HuH-7 (cell line): ENCODE results near the gene SOCS7.

Experiments used
- DNase-seq: peaks from one replicate; pipeline ENCODE4 v3.0.0; 2011; ENCODE audit warnings: low spot score

Gene SOCS7

DNA sequence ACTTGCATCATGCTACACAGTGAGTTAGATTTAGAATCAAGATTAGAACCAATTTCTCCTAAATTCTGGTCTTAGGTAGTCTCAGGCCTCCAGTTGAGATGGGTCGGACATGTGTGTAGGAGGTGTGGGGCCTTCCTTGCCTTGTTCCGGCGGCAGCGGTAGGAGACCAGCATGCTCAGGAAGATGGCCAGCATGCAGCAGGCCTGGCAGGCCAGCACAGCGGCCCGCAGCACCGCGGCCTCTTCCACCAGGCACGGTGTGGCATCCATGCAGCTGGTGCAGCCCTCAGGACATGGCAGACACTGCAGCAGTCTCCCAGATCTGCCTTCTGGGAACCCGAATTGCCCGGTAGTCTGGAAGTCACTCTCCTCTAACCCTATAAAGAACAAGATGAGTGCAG, 14.8 kb upstream of the SOCS7 start:
- DNase-seq: no peak

DNA sequence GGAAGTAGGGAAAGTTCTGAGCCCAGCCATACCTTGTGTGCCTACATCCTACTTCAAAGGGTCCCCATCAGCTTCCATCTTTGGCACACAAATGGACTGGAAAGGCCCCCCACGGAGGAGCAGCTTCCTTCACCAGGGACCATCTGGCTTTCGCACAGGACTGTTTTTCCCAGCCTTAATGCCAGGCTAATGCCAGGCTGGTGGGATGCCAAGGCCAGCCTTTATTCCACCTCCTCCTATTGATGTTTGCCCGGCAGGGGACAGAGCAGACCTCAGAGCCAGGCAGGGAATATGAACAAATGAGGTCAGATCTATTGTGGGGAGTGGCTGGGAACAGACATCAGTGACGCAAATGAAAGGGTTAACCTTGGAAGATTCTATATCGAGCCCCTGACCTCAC, 13.6 kb upstream of the SOCS7 start:
- DNase-seq: no peak

DNA sequence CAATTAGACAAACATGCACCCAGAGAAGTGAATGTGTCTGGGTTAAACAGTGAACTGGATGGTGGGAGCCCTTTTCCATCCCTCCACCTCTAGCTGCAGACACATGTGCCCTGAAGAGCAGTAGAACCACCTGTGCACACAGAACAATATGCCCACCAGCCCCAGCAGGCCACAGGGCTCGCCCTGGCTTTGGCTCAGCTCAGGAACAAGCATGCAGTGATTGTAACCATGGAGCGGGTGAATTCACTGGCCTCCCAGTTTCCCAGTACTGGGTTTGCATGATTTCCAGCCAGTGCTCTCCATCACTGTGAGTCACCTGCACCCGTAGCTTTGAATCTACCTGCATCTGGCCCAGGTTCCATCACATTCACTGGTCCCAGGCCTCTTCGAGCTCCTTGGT, 13.1 kb upstream of the SOCS7 start:
- no peak for DNase-seq

DNA sequence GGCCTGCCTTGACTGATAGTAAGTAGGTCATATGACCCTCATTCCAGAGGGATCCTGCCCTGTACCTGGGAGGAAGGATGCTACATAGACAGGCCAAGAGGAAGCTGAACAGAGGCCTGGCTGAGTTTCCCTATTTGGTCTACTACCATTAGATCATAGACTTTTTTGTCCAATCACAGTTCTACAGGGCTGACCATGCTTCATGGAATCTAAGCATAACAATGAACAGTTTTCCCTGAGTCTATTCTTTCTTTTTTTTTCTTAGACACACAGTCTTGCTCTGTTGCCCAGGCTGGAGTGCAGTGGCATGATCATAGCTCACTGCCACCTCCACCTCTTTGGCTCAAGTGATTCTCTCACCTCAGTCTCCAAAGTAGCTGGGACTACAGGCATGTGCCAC, 11.8 kb upstream of the SOCS7 start:
- no peak for DNase-seq

DNA sequence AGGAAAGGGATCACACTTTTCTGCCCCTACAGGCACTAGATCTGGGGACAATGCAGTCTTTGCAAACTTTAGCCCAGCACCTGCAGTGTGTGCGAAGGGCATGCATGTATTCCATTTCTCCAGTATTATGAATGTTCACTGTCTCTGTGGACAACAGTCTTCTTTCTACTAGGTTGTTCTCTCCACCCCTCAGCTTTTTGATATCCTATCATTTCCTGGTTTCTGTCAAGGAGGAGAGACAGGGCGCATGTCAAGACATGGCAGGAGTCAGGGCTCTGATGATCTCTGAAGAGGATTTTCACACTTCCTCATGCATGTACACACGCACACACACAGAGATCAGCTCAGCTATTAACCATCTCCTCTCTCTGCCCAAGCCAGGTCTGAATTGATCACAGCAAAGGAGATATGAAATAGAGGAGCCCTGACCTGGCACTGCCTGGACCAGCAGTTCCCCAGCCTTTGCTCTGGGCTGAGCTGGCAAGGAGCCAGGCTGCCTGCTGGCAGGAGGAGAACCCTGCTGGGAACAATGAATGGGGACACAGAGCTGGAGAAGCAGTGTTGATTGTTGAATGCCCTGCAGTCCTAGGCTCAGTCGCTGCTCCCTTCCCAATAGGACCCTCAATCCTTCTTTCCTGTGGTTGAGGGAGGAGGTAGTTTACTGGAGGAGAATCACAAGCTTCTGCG, 10.5 kb upstream of the SOCS7 start:
- DNase-seq: no peak

DNA sequence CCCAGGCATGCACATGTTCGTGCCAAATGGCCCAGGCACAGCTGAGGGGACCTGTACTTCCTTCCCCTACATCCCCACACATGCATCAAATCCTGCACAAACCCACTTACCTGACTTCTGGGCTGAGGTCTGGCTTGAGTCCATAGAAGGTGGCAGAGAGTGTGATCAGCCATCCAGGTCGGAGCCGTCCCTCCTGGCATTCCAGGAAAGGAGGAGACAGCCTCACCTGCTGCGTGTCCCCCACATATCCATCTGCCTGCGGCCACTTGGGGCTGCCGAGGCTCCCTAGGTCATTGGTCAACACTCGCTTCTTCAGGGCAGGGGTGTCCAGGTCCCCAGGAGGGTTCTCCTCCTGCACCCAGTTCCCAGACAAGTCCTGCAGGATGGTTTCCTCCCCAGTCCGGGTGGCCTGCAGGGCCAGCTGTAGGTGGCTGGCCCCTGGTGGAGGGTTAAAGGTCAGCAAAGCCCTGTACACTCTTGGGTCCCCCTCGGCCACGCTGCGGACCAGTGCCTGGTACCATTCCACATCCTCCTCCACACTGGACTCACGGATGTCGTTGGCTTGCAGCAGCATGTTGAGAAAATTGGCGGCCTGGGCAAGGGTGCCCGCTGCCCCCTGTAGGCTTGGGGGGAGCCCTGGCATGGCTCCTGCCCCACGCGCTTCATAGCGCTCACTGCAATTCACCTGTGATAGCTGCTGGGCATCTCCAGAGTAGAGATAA, 8.6 kb upstream of the SOCS7 start:
- no peak for DNase-seq

DNA sequence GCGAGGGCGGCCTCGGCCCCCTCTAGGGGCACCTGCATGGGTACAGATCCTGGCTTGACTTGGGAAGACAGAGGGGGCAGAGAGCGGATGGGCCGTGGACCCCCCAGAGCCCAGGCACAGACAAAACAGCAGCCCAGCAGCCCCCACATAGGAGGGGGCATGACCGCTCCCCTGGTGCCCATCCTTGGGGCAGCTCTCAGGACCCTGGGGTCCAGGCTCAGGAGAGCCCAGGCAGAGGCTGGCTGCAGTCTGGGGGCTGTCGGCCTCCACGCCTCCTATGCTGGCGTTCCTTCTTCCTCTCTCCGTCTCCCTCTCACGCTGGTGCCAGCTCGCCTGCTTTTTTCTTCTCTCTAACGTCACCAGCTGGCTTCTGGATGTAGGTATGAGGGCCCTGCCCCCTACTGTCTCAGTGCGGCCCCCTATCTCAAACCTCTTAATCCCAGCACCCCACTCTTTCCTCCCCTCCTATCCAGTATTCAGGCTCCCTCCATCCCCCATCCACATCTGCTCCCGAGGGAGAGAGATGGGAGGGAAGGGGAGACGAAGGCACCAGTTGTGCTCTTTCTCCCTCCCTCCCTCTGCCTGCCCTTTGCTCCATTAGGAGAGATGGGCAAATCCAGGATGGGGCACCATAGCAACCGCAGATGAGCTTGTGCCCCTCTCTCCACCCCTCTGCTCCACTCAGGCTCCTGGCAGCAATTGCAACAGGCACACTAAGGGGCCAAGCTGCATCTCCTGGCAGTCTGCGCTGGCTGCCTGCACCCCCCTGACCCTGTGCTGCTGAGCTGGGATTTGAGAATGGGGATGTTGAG, 7.8 kb upstream of the SOCS7 start, which contains the start of gene GPR179:
Gene GPR179 (minus strand): TSS at position 349 of the 812 bp plus-strand sequence. CDS start 167 bp downstream, at position 182.
- DNase-seq: no peak

DNA sequence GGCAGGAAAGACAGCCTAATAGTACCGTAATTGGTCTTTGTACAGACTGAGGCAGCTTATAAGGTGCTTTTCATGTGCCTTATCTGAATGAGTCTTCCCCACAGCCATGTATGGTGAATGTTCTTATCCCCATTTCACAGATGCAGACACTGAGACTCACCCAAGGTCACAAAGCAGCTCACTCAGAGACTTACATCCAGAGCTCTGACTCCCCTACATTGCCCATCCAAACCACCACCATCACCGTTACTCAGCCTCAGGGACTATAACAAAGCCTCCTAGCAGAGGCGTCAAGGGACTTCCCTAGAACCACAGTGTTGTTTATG, 7.3 kb upstream of the SOCS7 start:
- DNase-seq: no peak

DNA sequence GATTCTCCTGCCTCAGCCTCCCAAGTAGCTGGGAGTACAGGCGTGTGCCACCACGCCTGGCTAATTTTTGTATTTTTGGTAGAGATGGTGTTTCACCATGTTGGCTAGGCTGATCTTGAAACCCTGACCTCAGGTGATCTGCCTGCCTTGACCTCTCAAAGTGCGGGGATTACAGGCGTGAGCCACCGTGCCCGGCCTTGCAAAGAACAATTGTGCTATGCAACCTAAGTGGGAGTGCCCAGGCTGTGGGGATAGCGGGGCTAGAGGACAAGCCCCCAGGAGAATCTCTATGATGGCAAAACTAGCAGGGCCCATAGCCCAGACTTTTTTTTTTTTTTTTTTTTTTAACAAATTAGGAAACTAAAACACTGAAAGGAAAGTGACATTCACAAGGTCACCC, 5.9 kb upstream of the SOCS7 start:
- DNase-seq: no peak

DNA sequence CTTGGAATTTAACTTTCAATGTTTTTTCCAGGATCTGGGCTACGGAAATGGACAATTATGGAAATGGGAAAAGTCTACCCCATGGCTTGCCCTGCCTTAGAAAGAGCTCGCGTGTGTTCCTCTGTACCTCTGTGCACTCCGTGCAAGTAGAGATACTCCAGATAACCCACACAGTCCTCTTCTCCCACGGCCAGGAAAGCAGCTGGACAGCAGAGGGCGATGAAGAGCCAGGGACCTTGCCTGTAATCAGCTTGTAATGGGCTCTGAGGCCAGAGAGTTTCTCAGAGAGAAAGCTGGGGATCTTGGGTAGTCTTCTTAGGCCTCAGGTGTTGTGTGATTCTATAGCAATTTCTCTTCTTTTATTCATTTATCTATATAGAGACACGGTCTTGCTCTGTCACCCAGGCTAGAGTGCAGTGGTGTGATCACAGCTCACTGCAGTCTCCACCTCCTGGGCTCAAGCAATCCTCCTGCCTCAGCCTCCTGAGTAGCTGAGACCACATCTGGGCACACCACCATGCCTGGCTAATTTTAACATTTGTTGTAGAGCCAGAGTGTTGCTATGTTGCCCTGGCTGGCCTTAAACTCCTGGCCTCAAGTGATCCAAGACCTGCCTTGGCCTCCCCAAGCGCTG, 2.4 kb upstream of the SOCS7 start:
- DNase-seq: peak; percentile 75

DNA sequence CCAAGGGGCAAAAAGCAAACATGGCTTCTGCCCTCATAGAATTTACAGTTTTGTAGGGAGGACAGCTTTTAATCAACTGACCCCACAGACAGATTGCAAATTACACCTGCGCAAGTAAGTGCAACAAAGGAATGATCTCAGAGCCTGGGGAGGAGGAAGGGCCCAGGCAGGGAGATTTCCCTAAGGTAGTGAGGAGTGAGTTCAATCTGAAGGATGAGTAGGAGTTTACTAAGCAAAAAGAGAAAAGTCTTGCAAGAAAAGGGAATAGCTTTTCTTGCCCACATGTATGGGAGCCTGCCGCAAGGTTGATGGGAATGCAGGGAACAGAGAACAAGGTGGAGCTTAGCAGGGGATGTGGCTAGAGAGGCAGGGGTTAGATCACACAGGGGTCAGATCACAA, 1.6 kb upstream of the SOCS7 start:
- DNase-seq: no peak

DNA sequence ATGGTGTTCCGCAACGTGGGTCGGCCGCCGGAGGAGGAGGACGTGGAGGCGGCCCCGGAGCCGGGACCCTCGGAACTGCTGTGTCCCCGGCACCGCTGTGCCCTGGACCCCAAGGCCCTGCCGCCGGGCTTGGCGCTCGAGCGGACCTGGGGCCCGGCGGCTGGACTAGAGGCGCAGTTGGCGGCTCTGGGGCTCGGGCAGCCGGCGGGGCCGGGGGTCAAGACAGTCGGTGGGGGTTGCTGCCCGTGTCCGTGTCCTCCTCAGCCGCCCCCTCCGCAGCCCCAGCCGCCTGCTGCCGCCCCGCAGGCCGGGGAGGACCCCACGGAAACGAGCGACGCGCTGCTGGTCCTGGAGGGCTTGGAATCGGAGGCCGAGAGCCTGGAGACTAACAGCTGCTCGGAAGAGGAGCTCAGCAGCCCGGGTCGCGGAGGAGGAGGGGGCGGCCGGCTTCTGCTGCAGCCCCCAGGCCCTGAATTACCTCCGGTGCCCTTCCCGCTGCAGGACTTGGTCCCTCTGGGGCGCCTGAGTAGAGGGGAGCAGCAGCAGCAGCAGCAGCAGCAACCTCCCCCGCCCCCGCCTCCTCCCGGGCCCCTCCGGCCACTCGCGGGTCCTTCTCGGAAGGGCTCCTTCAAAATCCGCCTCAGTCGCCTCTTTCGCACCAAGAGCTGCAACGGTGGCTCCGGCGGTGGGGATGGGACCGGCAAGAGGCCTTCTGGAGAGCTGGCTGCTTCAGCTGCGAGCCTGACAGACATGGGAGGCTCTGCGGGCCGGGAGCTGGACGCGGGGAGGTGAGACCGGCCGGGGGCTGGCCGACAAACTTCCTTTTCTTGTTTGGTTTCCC, 821 bp downstream of the SOCS7 start:
- no peak for DNase-seq

DNA sequence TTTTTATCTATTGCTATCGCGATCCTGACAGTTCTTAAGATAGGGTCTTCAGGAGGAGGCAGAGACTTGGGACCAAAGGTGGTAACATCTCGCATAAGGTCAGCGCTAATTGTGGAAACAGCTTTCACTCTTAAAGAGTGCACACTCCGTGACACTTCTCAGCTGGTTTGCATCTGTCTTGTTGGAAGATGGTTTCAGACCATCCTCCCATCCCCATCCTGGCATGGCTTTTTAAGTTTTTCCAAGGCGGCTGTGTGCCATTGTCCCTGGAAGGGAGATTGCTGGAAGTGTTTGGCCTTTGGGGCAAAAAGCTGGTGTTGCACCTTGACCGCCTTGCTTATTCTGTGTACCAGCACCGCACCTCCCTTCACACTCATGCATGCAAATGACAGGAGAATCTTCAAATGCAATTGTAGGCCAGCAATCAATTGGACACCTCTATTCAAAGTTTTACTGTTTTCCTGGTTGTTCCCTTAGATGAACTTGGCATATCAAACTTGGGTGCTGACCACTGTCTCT, 1.5 kb downstream of the SOCS7 start:
- no peak for DNase-seq

DNA sequence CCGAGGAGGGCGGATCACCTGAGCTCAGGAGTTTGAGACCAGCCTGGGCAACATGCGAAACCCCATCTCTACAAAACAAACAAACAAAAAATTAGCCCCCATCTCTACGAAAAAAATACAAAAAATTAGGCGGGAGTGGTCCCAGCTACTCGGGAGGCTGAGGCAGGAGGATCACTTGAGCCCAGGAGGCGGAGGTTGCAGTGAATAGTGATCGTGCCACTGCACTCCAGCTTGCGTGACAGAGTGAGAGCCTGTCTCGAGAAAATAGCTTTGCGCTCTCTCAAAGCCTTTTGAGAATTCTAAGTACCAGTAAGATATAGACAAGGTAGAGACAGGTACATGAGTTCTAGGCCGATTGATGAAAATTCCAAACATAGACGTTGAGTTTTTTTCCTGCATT, 2.0 kb downstream of the SOCS7 start:
- DNase-seq: no peak

DNA sequence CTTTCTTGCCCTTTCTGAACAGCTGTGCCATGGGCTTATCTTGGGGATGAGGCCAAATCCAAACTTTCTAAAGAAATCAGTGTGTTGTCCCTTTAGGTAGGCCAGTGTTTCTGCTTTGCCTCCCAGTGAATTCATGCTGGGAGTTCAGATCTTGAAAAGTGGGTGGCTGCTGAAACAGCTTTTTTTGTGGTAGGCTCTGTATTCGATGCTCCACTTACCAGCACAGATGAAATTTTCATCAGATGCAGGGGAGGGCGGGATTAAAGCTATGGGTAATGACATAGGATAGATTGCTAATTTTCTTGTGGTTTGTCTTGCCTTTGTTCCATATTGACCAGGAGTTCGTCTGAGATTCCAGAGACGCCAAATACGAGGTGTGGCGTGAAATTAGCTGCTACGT, 2.8 kb downstream of the SOCS7 start:
- DNase-seq: no peak

DNA sequence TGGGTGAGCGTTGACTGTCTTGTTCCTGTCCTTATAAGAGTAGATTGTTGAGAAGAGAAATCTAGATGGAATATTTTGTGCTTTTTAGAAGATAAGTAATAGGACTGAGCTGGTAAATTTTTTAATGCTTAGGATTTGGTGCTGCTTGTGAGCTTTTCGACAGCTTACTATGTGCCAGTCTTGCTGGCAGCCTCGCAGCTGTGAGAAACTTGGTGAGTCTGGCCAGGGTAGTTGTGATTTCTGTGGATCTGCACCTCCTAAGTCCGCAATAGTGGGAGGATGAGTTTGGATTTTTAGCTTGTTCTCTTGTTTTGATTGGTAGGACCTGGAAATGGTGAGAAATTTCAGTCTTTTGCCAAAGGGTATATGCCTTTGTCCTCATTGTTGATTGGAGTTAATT, 3.6 kb downstream of the SOCS7 start:
- DNase-seq: no peak

DNA sequence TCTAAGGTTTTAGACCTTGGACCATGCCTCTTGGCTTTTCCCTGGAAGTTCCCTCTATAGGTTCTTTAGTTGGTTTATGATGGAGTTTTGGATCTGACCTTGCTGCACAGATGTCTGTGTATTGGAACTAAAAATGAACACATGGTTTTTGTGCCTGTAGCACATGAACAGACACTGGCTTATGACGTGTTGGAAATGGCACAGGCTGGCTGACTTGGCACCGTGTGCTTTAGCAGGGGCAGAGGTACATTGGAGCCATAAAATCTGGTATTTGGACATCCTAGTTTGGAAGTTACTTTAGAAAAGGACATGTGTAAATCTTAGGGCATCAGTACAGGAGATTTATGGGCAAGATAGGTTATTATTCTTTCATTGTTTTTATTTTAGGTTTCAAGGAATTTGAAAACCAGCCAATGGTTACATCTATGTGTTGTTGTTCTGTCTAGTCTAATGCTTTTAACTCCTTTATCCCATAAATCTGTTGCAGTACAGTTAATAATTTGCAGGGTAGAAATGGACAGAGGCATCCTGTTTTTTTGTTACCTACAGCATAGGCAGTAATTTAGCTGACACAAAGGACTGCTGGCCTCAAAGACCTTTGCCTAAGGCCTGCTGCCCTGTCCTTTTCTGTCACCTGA, 6.0 kb downstream of the SOCS7 start:
- no peak for DNase-seq

DNA sequence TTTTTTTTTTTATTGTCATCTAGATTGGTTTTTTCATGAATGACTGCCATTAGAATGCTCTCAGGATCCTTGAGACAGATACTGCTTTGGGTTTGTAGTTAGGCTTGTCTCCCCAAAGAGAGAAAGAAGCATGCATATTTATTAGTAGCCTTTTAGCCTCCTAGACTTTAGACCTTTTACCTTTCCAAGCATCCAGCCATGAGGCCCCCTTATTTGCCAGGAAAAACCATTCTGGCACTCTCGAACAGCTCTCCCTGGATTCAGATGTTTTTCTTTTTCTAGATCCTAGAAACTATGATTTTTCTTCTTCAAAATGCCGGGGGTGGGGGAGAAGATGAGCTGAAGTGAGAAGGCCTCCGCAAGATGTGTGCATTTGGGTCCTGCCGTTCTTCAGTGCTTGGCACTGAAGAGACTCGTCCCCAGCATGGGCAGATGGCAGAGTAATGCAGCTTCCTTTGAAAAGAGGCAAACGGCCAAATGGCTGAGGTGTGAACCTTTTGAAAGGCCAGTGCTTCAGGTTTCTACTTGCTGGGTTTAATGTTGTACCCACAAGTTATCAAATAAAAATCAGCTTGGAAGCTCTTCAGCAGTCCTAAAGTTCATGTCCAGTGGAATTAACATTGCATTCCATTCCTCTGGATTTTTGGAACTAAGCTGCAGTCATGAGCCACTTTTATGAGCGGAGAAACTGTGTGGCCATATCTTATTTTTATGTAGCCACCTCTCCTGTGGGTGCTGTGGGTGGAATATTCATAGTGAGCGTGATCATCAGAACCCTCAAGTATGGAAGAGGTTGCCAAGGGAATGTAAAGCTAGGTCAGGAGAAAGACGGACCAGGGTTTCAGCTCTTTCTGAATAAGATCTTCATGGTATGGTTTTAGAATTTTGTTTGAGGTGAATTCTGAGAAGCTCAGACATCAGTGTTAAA, 7.2 kb downstream of the SOCS7 start:
- DNase-seq: no peak

DNA sequence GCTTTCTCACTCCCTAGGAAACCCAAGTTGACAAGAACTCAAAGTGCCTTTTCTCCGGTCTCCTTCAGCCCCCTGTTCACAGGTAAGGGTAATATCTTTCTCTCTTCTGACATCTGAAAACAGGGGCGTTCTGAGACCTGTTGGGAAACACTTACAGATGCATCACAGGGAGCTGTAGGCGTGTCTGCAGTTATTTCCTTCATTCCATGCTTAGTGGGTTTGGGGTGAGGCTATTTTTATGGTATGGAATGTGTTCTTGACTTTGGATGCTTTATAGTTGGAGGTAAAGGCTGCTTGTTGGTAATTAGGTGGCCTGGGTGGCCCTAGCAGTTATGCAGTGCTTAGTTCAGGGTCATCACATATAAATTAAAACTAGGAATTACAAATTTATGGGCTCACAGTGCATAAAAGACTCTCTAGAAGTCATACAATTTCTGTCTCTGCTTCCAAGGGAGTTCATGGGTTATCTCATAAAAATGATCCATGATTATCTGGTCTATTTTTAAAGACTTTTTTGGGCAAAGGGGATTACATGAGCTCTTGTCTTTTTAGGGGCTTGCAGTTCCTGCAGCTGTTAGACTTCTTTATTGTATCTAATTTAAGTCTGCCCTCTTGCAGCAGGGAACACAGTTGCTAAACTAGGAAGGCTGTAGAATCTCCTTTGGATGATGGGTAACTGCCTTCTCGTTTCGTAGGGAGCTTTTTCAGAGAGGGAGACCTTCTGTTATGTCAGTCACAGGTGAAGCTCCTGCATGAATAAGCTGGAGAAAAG, 10.2 kb downstream of the SOCS7 start:
- no peak for DNase-seq
